Activated T-cell treated with anti-CD3 and anti-CD28 coated beads, Interleukin-2, amount 50 U/mL, for 72 hours (primary cell): ENCODE data around the gene MT3. TPM values are rescaled to one million over a fixed set of nuclear protein-coding genes. Genes with fewer than 3 reads are reported as not detected.

Experiments used
- ATAC-seq, 2 donors: fragments of 150-1000 bp; cut with Tn5 transposase; replicated peaks in 1 of 2; 2 replicates each; pipeline ENCODE4 v1.10.0; 2021; ENCODE audit warnings: moderate library complexity in 2 of 2, mild to moderate bottlenecking in 1 of 2
- DNase-seq, 2 donors: peaks; one replicate each; pipeline ENCODE4 v3.0.0; 2021 to 2022; ENCODE audit warnings: mixed read lengths in 1 of 2
- H3K27ac Mint-ChIP-seq: one replicate; pipeline ENCODE4 v1.8.0; 2022; ENCODE audit warnings: mild to moderate bottlenecking, moderate library complexity, mixed read lengths
- H3K27me3 Mint-ChIP-seq: one replicate; pipeline ENCODE4 v1.8.0; 2022; ENCODE audit warnings: low read depth, mixed read lengths
- H3K36me3 Mint-ChIP-seq, 2 donors: one replicate each; pipeline ENCODE4 v1.8.0; 2022; ENCODE audit warnings: mixed read lengths in 2 of 2, mild to moderate bottlenecking in 1 of 2; ENCODE audit not compliant: insufficient read depth in 2 of 2
- H3K4me1 Mint-ChIP-seq: one replicate; pipeline ENCODE4 v1.8.0; 2022; ENCODE audit warnings: low read depth, mixed read lengths
- H3K4me3 Mint-ChIP-seq, 2 donors: one replicate each; pipeline ENCODE4 v1.8.0; 2022; ENCODE audit warnings: mild to moderate bottlenecking in 2 of 2, mixed read lengths in 2 of 2, moderate library complexity in 2 of 2
- H3K9me3 Mint-ChIP-seq, 2 donors: one replicate each; pipeline ENCODE4 v1.8.0; 2022; ENCODE audit warnings: mixed read lengths in 2 of 2
- total RNA-seq, 2 donors: library from RNA; stranded (reverse); gene quantifications; one replicate each; pipeline ENCODE4 v1.2.3, GENCODE V29; 2022

The MT3 gene
- total RNA-seq, result 1 to 10 TPM; 3.9 to 6.8 TPM

DNA sequence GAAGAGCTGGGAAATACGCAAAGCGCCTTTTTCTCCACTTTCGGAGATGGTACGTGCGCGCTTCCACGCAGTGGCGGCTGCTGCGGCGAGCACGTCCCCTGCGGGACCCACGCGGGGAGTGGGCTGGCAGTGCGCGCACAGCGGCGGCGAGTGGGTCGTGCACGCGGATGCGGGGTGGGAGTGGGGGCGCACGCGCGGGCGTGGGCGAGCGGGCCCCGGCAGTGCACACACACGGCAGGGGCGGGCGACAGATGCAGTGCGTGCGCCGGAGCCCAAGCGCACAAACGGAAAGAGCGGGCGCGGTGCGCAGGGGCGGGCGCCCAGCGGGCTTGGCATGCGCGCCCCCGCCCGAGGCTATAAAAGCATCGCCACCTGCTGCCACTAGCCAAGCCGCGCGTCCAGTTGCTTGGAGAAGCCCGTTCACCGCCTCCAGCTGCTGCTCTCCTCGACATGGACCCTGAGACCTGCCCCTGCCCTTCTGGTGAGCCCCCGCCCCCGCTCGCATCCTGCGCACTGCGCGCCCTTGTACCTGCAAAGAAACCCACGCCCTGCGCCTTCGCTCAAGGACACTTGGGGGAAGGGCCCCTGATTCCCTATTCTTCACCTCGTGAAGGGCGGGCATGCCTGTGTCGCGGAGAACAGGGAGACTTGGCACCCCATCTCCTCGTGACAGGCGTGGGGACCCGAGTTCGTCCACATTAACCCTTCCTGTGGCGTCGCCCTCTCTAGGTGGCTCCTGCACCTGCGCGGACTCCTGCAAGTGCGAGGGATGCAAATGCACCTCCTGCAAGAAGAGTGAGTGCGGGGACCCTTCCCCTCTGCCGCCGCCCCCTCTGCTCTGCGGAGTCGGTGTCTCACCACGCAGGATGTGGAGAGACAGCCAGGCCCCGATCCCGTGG, at the start of gene MT3:
MT3 (plus strand) TSS at position 388 of the 899 bp plus-strand sequence; CDS start at position 451, 63 bp downstream.
- H3K9me3 Mint-ChIP-seq, result no peaks in the 10 kb centered on the region
- H3K4me3 Mint-ChIP-seq, result peak within 1 kb of the TSS; percentile 90
- peaks cover 14% of the 10 kb centered on the region for H3K4me1 Mint-ChIP-seq
- no peak within 1 kb of the TSS for H3K27ac Mint-ChIP-seq
- ATAC-seq (peak; percentile 83 to 84), DNase-seq (peak; percentile 48 to 49)
- no peaks in the 10 kb centered on the region for H3K36me3 Mint-ChIP-seq
- peaks cover 45% of the 10 kb centered on the region for H3K27me3 Mint-ChIP-seq

DNA sequence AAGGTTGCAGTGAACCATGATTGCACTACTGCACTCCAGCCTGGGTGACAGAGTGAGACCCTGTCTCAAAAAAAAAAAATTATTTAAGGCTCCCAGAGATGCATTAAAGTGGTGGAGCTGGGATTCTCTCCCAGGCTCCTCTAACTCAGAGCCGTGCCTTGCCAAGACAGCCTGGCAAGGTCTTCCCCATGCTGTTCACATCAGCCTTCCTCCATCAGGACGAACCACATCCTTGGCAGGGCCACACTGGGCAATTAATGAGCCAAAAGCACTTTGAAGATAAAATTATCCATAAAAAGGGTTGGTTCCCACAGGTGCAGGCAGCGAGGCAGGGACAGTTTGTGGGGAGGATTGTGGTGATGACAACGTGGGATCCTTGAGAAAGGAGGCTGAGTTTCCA, 49.7 kb upstream of the MT3 start:
- no peak for ATAC-seq

DNA sequence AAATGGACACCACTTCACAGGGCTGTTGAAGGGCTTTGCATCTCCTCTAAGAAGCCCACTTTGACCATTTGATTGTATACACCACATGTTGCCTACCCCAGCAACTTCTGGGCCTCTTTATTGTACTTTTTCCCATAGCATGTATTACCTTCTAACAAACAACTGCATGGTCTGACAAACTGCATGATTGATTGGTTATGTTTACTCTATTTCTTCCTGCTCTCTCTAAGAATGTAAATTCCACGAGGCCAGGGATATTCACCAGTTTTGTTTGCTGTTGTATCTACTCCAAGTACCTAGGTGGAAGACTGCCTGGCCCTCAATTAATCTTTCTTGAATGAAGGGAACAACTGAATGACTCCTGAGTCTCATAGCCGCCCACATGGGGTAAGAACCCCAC, 47.3 kb upstream of the MT3 start:
- H3K4me3 Mint-ChIP-seq, result no peak overlapping the region
- no peak overlapping the region for H3K27ac Mint-ChIP-seq
- no peaks in the 10 kb centered on the region for H3K36me3 Mint-ChIP-seq
- no peaks in the 10 kb centered on the region for H3K9me3 Mint-ChIP-seq
- no peak for DNase-seq
- no peak for ATAC-seq
- H3K4me1 Mint-ChIP-seq, result no peaks in the 10 kb centered on the region
- H3K27me3 Mint-ChIP-seq, result no peaks in the 10 kb centered on the region

More for the DNA sequence above, 49.7 kb upstream of the MT3 start:
- Mint-ChIP-seq H3K4me1 (no peaks in the 10 kb centered on the region), H3K27me3 (no peaks in the 10 kb centered on the region), H3K9me3 (no peaks in the 10 kb centered on the region), H3K4me3 (no peak overlapping the region), H3K36me3 (no peaks in the 10 kb centered on the region), H3K27ac (no peak overlapping the region)
- no peak for DNase-seq

DNA sequence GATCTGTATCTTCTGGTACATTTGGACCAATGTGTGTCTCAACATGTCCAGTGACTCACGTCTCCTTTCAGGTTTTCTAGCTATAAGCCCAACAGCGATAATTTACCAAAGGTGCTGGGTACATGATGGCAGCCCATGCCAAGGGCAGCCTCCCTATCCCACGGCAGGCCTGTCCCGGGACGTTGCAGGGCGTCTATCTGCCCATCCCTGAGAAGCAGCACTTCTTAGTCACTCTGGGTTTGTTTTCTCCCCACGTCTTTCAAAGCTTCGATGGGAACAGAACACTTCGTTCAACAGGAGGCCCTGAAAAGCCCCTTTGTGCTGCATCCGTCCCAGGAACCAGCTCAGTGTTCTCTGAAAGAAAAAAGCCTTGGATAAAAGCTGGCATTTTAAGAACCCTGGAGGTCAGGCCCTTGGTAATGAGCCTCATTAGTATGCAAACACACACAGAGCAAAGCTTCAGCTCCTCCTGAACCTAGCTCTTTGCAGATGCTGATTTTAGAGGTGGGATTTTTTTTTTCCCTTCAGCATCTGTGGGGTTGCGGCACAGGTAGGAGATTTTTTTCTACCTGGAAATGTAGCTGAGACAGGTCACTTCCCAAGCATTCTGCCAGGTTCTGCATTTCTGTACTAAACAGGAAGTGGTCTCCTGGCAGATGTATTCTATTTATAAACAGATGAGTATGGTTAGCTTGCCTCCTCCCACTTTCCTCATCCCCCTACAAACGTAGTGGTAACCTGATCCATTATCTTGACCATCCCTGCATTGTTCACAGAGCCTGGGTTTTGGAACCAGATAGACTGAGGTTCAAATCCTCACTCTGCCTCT, 42.0 kb upstream of the MT3 start:
- H3K27me3 Mint-ChIP-seq, result no peaks in the 10 kb centered on the region
- no peak overlapping the region for H3K4me3 Mint-ChIP-seq
- H3K36me3 Mint-ChIP-seq, result no peaks in the 10 kb centered on the region
- no peak overlapping the region for H3K27ac Mint-ChIP-seq
- ATAC-seq (no peak), DNase-seq (no peak)
- peaks cover 17% of the 10 kb centered on the region for H3K4me1 Mint-ChIP-seq
- no peaks in the 10 kb centered on the region for H3K9me3 Mint-ChIP-seq

DNA sequence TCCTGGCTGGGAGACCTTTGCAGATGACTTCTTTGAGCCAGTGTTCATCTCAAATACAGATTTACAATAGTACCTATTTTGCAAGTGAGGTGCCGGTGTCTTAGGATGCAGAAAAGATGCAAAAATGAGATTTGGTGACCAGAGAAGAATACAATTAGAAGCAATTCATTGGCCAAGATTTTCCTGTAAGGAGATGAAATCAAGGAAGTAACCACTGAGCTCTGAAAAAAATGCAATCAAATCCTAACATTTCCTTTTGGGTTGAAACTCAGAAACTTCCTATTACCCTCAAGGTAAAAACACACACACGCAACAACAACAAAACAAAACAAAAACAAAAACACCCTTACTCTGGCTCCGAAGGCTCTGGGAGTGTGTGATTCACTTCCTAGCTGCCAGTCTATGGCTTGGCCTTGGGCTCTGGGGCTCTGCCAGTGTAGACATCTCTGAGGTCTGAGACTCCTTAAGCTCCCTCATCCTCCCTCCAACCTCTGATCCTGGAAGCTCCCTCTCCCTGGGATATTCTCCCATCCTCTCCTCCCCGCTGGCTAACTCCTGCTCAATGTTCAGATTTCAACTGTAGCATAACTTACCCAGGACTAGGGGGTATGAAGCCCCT, 41.3 kb upstream of the MT3 start:
- Mint-ChIP-seq H3K27ac (no peak overlapping the region), H3K9me3 (no peaks in the 10 kb centered on the region), H3K27me3 (no peaks in the 10 kb centered on the region), H3K4me3 (no peak overlapping the region), H3K36me3 (no peaks in the 10 kb centered on the region), H3K4me1 (peaks cover 17% of the 10 kb centered on the region)
- DNase-seq (no peak), ATAC-seq (no peak)

DNA sequence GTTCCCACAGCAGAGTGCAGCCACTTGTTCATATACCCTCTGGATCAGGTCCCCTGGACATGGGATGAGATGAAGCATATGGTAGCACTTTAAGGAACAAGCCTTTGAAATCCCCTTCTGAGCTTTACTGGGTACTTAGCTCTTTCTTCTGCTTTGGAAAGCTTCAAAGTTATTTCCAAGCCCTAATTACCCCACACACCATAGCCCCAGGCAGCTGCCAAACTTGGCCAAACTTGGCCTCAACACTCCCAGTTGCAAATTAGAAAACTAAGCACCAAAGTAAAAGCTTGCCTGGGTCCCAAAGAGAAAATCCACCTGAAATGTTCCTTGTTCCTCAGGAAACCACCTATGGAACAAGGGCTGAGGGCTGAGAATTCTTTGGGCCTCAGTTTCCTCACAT, 40.2 kb upstream of the MT3 start:
- no peak overlapping the region for H3K4me3 Mint-ChIP-seq
- no peak overlapping the region for H3K27ac Mint-ChIP-seq
- H3K36me3 Mint-ChIP-seq, result no peaks in the 10 kb centered on the region
- H3K4me1 Mint-ChIP-seq, result peaks cover 17% of the 10 kb centered on the region
- H3K27me3 Mint-ChIP-seq, result peaks cover 10% of the 10 kb centered on the region
- H3K9me3 Mint-ChIP-seq, result no peaks in the 10 kb centered on the region
- ATAC-seq (no peak), DNase-seq (no peak)

DNA sequence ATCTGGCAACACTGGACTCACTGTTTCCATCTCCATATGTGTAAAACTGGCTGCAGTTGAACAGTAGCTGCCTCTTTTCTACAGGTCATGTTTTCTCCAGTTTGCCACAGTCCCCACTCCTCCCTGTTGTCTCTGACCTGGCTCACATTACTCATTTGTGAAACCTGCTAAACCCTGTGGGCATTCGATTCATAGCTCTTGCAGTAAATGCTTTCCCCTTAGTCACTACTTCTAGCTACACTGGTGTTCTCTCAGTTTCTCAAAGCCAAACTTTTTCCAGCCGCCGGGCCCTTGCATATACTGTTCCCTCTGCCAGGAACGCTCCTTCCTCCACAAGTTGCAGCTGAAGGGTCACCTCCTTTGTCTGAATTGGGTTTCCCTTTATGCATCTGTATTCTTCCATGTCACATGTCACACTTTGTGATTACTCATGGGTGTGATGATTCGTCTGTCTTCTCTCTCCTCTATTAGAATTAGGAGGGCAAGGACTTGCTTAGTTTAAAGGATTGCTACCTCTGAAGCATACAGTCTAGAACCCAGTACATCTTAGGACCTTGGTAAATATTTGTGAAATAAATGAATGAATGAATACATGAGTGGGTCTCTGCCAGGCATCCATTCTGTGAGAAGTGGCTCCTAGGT, 39.5 kb upstream of the MT3 start:
- H3K4me1 Mint-ChIP-seq, result peaks cover 17% of the 10 kb centered on the region
- H3K9me3 Mint-ChIP-seq, result no peaks in the 10 kb centered on the region
- H3K4me3 Mint-ChIP-seq, result no peak overlapping the region
- no peak overlapping the region for H3K27ac Mint-ChIP-seq
- ATAC-seq, result peak; percentile 76 to 78
- H3K36me3 Mint-ChIP-seq, result no peaks in the 10 kb centered on the region
- peaks cover 10% of the 10 kb centered on the region for H3K27me3 Mint-ChIP-seq
- peak; percentile 7 to 11 for DNase-seq

DNA sequence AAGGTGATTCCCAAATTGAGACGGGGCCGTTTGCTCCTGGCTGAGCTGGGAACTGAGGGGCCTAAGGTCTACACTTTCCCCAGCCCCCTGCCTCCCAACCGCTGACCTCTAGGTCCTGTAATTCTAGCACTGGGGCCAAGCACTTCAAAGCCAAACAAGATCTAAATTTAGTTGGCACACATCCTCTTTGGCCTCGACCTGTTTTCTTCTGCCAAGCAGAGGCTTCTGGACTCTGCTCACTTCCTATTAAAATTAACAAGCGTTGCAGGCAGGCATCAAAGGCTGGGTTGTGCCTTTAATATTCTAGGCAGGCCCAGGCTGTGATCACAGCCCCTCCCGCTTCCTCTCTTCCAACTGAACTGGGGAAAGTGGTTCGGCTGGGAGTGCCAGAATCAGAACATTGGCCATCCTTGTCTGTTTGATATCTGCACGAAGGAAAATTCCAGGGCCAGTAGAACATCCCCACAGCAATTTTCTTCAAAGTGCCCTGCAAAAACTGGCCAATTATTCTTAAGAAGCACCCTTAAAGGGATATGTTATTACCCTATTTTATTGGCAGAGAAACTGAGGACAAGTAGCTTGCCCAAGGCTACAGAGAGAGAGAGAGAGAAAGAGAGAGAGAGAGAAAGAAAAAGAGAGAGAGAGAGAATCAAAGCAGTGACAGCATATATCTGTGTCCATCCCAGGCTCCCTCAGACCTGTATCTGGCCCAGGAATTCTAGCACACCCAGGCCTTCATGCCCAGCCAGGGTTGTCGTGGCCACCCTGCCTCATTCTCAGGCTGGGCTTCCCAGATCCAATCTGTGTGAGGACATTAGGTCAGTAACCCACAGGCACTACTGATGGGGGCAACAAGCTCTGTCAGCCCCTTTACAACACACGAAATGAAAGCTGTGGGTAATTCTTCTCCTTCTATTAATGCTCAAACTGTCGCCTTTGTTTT, 37.3 kb upstream of the MT3 start:
- H3K4me1 Mint-ChIP-seq, result peaks cover 17% of the 10 kb centered on the region
- H3K4me3 Mint-ChIP-seq, result no peak overlapping the region
- H3K27me3 Mint-ChIP-seq, result peaks cover 10% of the 10 kb centered on the region
- DNase-seq (no peak), ATAC-seq (no peak)
- H3K9me3 Mint-ChIP-seq, result no peaks in the 10 kb centered on the region
- no peaks in the 10 kb centered on the region for H3K36me3 Mint-ChIP-seq
- no peak overlapping the region for H3K27ac Mint-ChIP-seq

DNA sequence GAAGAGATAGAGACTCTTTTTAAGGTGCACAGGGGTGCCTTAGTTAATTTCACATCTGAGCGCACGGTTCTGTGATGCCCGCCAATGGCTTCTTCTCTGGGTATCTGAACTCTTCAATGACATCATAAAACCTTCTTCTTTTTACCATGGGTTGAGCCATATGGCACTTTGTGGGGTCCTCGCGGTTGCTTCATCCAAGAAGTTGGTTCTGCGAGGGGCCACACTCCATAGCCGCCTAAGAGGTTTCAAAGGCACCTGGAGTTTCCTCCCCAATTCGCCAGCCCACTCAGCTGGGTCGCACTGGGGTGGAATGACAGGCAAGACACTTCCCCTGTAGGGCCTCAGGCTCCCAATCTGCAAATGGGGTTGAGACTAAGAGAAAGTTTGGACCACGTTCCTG, 34.9 kb upstream of the MT3 start:
- H3K4me3 Mint-ChIP-seq, result no peak overlapping the region
- no peaks in the 10 kb centered on the region for H3K36me3 Mint-ChIP-seq
- peaks cover 10% of the 10 kb centered on the region for H3K4me1 Mint-ChIP-seq
- no peak overlapping the region for H3K27ac Mint-ChIP-seq
- H3K9me3 Mint-ChIP-seq, result no peaks in the 10 kb centered on the region
- H3K27me3 Mint-ChIP-seq, result peaks cover 10% of the 10 kb centered on the region
- ATAC-seq (no peak), DNase-seq (no peak)

DNA sequence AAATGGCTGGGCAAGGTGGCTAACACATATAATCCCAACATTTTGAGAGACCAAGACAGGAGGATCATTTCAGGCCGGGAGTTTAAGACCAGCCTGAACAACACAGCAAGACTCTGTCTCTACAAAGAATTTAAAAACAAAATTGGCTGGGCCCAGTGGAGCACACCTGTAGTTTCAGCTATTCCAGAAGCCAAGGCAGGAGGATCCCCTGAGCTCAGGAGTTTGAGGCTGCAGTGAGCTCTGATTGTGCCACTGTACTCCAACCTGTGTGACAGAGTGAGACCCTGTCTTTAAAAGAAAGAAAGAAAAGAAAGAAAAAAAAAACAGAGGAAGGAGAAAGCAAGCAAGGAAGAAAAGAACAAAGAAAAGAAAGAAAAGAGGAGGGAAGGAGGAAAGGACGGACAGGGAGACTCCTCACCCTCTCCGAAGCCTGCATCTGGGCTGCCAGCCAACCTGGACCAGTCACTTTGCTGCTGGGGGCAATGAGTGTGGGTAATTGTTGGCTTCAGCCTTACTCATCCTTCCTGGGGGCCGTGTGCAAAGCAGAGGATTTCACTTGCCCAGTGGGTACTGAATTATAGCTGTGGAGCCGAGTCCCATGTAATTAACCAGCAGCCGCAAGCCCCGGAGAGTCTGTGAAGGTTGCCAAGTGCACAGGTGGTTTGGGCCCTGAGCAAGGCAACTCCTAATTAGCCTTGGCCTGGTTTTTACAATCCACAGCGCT, 31.1 kb upstream of the MT3 start:
- no peak for ATAC-seq
- DNase-seq, result no peak
- Mint-ChIP-seq H3K9me3 (no peaks in the 10 kb centered on the region), H3K4me1 (no peaks in the 10 kb centered on the region), H3K4me3 (no peak overlapping the region), H3K27me3 (peaks cover 10% of the 10 kb centered on the region), H3K27ac (peak overlapping the region; percentile 85), H3K36me3 (no peaks in the 10 kb centered on the region)

DNA sequence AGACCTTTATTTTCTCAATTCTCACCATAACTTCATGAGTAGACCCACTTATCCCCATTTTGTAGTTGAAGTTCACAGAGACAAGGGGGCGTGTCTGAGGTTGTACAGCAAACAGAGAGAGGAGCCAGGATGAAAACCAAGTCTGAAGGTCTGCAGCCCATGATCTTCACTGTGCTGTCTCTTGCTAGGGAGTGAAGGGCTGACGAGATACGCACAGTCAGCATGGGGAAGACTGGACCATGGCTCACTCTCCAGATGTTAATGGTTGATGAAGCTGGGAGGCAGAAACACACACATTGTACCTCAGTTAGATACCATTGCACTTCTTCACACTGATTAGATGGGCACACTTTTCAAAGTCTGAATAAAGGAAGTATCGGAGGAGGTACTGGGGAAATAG, 30.2 kb upstream of the MT3 start:
- H3K4me3 Mint-ChIP-seq, result no peak overlapping the region
- no peak for DNase-seq
- no peaks in the 10 kb centered on the region for H3K4me1 Mint-ChIP-seq
- H3K36me3 Mint-ChIP-seq, result no peaks in the 10 kb centered on the region
- H3K27ac Mint-ChIP-seq, result no peak overlapping the region
- no peak for ATAC-seq
- peaks cover under 1% of the 10 kb centered on the region for H3K27me3 Mint-ChIP-seq
- no peaks in the 10 kb centered on the region for H3K9me3 Mint-ChIP-seq
